Measurements from ENCODE around the gene SCD5.

GRCh38 chr4:82779032-82779431 lies 19.6 kb downstream of the SCD5 start:
- no peak for TF ChIP-seq CTCF (IDR thresholded peaks at IDR 0.05)
- TF ChIP-seq POLR2A (IDR thresholded peaks at IDR 0.05), result no peak

All from right lobe of liver (tissue), 4 donors.